Muscle layer of duodenum (tissue), 2 donors: ENCODE measurements around the gene ALPK1.
"Not testable (repeated sequence)": the region's sequence is repeated elsewhere in the genome, so short reads cannot be mapped to it uniquely, and the experiment has no call there.

ENCODE experiments used
- H3K27ac ChIP-seq: one replicate; pipeline ENCODE4 v1.7.0; 2013; ENCODE audit warnings: mild to moderate bottlenecking, low read length
- H3K27me3 ChIP-seq: one replicate; pipeline ENCODE4 v1.7.0; 2013; ENCODE audit warnings: low read depth, mild to moderate bottlenecking, control low read depth, low read length
- H3K36me3 ChIP-seq, 2 donors: one replicate each; pipeline ENCODE4 v1.7.0; 2013; ENCODE audit warnings: low read length in 2 of 2, control low read depth in 1 of 2, mild to moderate bottlenecking in 1 of 2; ENCODE audit not compliant: insufficient read depth in 2 of 2, control insufficient read depth in 1 of 2
- H3K4me1 ChIP-seq, 2 donors: one replicate each; pipeline ENCODE4 v1.7.0; 2013; ENCODE audit warnings: low read length in 2 of 2, mild to moderate bottlenecking in 2 of 2, control low read depth in 1 of 2, moderate library complexity in 1 of 2; ENCODE audit not compliant: insufficient read depth in 2 of 2, control insufficient read depth in 1 of 2
- H3K4me3 ChIP-seq, 2 donors: one replicate each; pipeline ENCODE4 v1.7.0; 2013; ENCODE audit warnings: low read length in 2 of 2, low read depth in 1 of 2, mild to moderate bottlenecking in 1 of 2
- H3K9me3 ChIP-seq, 2 donors: one replicate each; pipeline ENCODE4 v1.7.0; 2013; ENCODE audit warnings: low read length in 2 of 2, control low read depth in 1 of 2, mild to moderate bottlenecking in 1 of 2; ENCODE audit not compliant: control insufficient read depth in 1 of 2
- donor health status: healthy.

Gene ALPK1

GRCh38 chr4:112276113-112276512, 21.1 kb upstream of the ALPK1 start:
- Histone ChIP-seq H3K4me1 (peaks cover 0 to 4% of the 10 kb centered on the region in 2 donors), H3K4me3 (no peak overlapping the region), H3K9me3 (no peaks in the 10 kb centered on the region), H3K36me3 (peaks cover 0 to 6% of the 10 kb centered on the region in 2 donors), H3K27me3 (no peaks in the 10 kb centered on the region), H3K27ac (no peak overlapping the region)

DNA sequence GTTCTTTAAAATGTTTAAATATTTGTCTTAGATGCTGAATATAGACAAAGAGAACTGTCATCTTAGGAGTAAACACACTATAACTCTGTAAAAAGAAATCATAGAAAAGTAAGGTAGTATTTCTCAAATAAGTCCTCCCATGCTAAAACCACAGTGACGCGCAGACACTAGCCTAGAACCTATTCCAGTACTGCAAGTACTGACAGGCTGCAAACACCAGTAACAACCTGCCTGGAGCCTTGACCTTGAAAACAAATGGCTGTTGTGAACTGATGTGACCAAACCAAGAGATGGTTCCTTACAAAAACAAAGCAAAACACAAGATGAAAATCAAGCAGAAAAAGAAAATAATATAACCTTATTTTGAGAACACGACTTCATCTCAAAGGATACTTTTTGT, 19.9 kb upstream of the ALPK1 start:
- no peaks in the 10 kb centered on the region for H3K27me3 ChIP-seq
- H3K36me3 ChIP-seq: peaks cover 0 to 6% of the 10 kb centered on the region in 2 donors
- peaks cover 0 to 4% of the 10 kb centered on the region in 2 donors for H3K4me1 ChIP-seq
- H3K9me3 ChIP-seq: no peaks in the 10 kb centered on the region
- H3K27ac ChIP-seq: no peak overlapping the region
- H3K4me3 ChIP-seq: no peak overlapping the region

DNA sequence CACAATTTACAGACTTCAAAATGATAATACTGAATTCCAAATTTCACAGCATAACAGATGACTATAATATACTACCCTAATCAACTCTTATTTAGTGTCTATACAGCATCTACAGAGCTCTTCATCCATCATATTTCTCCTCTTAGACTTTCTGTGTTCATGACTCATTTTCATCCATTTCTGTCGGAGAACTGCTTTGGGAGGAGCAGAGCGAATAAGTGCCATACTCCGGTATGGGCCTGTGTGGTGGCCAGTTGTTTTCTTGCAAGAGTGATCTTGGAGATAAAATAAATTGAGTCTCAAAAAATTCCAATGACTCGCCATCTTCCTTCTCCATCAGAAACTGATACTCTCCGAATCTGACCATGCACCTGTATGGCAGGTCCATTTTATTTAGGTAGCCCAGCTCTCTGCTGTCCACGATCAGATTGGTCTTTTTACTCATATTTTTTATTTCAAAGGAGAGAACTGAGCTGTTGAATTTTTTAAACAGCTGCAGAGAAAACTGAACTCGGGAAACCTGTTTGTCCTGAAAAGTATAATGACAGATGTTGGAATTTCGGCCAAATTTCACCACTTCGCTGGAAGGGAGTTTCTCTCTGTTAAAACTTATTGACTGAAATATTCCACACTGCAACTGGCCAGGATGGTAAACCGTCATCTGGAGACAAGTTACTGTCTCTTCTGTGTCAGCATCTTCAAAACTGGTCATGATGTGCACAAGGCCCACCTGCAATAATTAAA, 19.3 kb upstream of the ALPK1 start:
- Histone ChIP-seq H3K9me3 (no peaks in the 10 kb centered on the region), H3K27me3 (no peaks in the 10 kb centered on the region), H3K36me3 (peaks cover 0 to 6% of the 10 kb centered on the region in 2 donors), H3K4me1 (peaks cover 0 to 4% of the 10 kb centered on the region in 2 donors), H3K27ac (no peak overlapping the region), H3K4me3 (no peak overlapping the region)

DNA sequence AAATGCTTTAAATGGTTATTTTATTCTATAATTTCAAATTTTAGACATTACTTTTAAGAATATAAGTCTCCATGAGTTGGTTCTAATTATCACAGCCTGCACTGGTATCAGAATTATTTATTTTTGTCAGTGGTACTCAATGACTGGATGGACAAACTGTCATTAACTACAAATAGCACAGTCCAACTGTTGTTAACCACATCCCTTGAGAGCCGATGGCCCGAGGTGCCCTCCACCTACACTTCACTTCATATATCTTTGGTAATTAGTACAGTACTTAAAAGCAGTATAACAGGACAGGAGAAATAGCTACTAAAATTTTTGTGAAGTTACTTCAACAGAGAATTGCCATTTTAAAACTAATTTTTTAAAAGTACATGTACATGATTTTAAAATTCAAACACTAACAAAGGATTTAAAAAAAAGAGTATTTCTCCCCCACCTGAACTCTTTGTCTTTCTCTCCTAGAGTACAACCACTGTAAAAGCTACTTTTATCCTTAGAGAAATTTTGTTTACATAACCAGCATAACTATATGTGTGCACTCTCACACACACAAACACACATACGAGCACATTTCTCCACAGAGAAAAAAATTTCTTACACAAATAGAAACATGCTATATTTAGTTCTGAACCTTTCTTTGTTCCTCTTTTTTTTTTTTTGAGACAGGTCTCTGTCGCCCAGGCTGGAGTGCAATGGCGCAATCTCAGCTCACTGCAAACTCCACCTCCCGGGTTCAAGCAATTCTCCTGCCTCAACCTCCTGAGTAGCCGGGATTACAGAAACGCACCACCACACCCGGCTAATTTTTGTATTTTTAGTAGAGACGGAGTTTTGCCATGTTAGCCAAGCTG, 17.9 kb upstream of the ALPK1 start:
- H3K4me3 ChIP-seq: no peak overlapping the region
- H3K4me1 ChIP-seq: peaks cover 0 to 10% of the 10 kb centered on the region in 2 donors
- H3K9me3 ChIP-seq: no peaks in the 10 kb centered on the region
- H3K36me3 ChIP-seq: peaks cover 0 to 6% of the 10 kb centered on the region in 2 donors
- no peak overlapping the region for H3K27ac ChIP-seq
- no peaks in the 10 kb centered on the region for H3K27me3 ChIP-seq

DNA sequence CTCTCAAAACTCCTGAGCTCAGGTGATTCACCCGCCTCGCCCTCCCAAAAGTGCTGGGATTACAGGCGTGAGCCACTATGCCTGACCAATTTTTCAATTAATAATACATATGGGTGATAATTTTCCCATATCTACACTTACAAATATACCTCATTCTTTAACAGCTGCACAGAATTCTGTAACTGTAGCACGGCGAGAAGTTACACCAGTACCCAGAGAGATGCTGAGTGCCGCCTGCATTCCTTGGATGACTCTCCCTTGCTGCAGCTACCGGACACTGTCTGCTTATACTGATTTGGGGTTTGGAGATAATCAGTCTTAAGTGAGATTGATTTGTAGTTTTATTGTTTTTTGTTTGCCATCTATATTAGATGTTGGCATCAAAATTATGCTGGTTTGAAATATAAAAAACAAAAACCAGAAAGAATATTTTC, 17.3 kb upstream of the ALPK1 start:
- no peak overlapping the region for H3K27ac ChIP-seq
- H3K36me3 ChIP-seq: peaks cover 0 to 4% of the 10 kb centered on the region in 2 donors
- H3K4me3 ChIP-seq: no peak overlapping the region
- no peaks in the 10 kb centered on the region for H3K9me3 ChIP-seq
- H3K27me3 ChIP-seq: no peaks in the 10 kb centered on the region
- H3K4me1 ChIP-seq: peaks cover 0 to 12% of the 10 kb centered on the region in 2 donors

- H3K9me3 ChIP-seq: no peaks in the 10 kb centered on the region
- no peak overlapping the region for H3K27ac ChIP-seq
- H3K27me3 ChIP-seq: no peaks in the 10 kb centered on the region
- peaks cover 0 to 12% of the 10 kb centered on the region in 2 donors for H3K4me1 ChIP-seq
- no peak overlapping the region for H3K4me3 ChIP-seq
- no peaks in the 10 kb centered on the region for H3K36me3 ChIP-seq
Measured at GRCh38 chr4:112280386-112281056, 16.6 kb upstream of the ALPK1 start.

GRCh38 chr4:112281895-112282398, 15.2 kb upstream of the ALPK1 start:
- H3K4me1 ChIP-seq: peaks cover 0 to 12% of the 10 kb centered on the region in 2 donors
- H3K4me3 ChIP-seq, H3K36me3 ChIP-seq, H3K27ac ChIP-seq, H3K27me3 ChIP-seq, H3K9me3 ChIP-seq: not testable (repeated sequence)

DNA sequence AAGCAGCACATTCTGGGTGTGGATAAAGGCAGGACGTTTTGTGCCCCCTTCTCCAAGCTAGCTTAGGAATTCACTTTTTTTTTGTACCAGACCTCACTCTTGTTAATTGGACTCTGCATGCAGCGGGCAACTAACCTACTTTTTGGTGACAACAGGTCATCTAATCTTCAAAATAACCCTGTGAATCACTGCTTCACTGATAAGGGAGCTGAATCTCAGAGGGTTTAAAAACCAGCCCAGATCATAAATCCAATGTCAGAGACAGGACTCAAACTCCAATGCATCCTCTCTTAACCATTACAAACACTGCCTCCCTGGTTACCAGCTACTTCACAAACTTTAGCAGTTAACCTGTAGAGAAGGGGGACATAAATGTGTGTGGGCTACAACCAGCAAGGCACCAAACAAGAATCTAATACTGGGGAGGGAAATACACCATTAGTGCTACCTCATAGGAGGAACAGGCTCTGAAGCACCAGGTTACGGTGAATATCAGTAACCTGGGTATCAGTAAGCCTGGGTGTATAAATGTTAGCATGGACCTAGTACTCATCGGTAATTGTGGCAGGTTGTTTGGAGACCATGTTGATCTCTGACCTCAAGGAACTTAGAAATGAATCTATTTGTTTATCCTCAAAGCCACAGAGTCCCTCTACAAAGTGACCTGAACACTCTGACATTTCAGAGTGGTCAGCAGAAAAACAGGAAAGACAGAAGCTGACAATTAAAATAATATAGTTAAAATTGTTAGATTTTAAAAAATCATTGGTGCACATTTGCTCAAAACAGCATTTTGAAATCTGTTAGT, 14.1 kb upstream of the ALPK1 start:
- H3K27ac ChIP-seq: no peak overlapping the region
- H3K9me3 ChIP-seq: no peaks in the 10 kb centered on the region
- peaks cover 0 to 12% of the 10 kb centered on the region in 2 donors for H3K4me1 ChIP-seq
- no peak overlapping the region for H3K4me3 ChIP-seq
- no peaks in the 10 kb centered on the region for H3K27me3 ChIP-seq
- H3K36me3 ChIP-seq: no peaks in the 10 kb centered on the region

DNA sequence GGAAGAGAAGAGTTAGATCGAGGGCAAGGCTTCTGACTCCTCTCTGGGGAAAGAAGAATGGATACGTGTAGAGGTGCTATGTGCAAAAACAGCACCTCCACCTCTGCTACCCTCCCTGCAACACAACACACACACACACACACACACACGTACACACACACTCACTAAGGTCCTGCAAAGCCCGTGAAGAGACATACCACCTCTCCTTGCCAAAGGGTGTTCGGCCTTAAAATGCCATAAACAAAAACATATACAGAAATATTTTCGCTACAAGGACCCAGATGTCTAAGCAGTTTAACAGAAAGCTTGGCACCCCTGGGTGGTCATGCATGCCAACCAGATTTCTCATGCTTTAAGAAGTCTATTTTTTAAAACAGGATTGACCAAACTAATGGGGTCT, 13.0 kb upstream of the ALPK1 start:
- peak overlapping the region; percentile 82 to 87 for H3K4me3 ChIP-seq
- H3K27ac ChIP-seq: no peak overlapping the region
- H3K36me3 ChIP-seq: no peaks in the 10 kb centered on the region
- H3K4me1 ChIP-seq: peaks cover 0 to 11% of the 10 kb centered on the region in 2 donors
- no peaks in the 10 kb centered on the region for H3K9me3 ChIP-seq
- H3K27me3 ChIP-seq: no peaks in the 10 kb centered on the region

GRCh38 chr4:112284662-112285411, 12.3 kb upstream of the ALPK1 start:
- H3K4me1 ChIP-seq: peaks cover 0 to 8% of the 10 kb centered on the region in 2 donors
- H3K9me3 ChIP-seq: no peaks in the 10 kb centered on the region
- H3K36me3 ChIP-seq: no peaks in the 10 kb centered on the region
- H3K4me3 ChIP-seq: peak overlapping the region; percentile 82 to 87
- H3K27ac ChIP-seq: peak overlapping the region; percentile 67
- no peaks in the 10 kb centered on the region for H3K27me3 ChIP-seq
